Hepatocyte (in vitro differentiated cells): ENCODE results near the gene UFL1. TPM values are rescaled to one million over a fixed set of nuclear protein-coding genes. Genes with fewer than 3 reads are reported as not detected.

Source experiments
- DNase-seq: peaks from one replicate; pipeline ENCODE4 v3.0.0-alpha.2; 2016; ENCODE audit warnings: low spot score
- H2AFZ ChIP-seq: fragments of 200-600 bp; sonication (generic); 2 replicates; pipeline ENCODE4 v1.6.0; 2016; ENCODE audit warnings: antibody characterized with exemption, mild to moderate bottlenecking
- H3K27ac ChIP-seq: fragments of 200-600 bp; sonication (generic); 2 replicates; pipeline ENCODE4 v1.5.1; 2016; ENCODE audit warnings: mild to moderate bottlenecking
- H3K27me3 ChIP-seq: fragments of 200-600 bp; sonication (generic); 2 replicates; pipeline ENCODE4 v1.6.1; 2016
- H3K36me3 ChIP-seq: fragments of 200-600 bp; sonication (generic); replicated peaks from 2 replicates; pipeline ENCODE4 v1.5.1; 2016; ENCODE audit warnings: low read depth; ENCODE audit not compliant: insufficient read depth
- H3K4me1 ChIP-seq: fragments of 200-600 bp; sonication (generic); 2 replicates; pipeline ENCODE4 v1.5.1; 2016; ENCODE audit warnings: mild to moderate bottlenecking, moderate library complexity; ENCODE audit not compliant: insufficient read depth
- H3K4me2 ChIP-seq: fragments of 200-600 bp; sonication (generic); 2 replicates; pipeline ENCODE4 v1.6.0; 2016
- H3K4me3 ChIP-seq: fragments of 200-600 bp; sonication (generic); 2 replicates; pipeline ENCODE4 v1.5.1; 2016; ENCODE audit warnings: mild to moderate bottlenecking
- H3K79me2 ChIP-seq: fragments of 200-600 bp; sonication (generic); 2 replicates; pipeline ENCODE4 v1.6.0; 2017; ENCODE audit warnings: mild to moderate bottlenecking
- H3K9me2 ChIP-seq: fragments of 200-600 bp; sonication (generic); replicated peaks from 2 replicates; pipeline ENCODE4 v1.6.0; 2017; ENCODE audit warnings: mild to moderate bottlenecking; ENCODE audit not compliant: insufficient read depth
- H3K9me3 ChIP-seq: fragments of 200-600 bp; sonication (generic); 2 replicates; pipeline ENCODE4 v1.5.1; 2016; ENCODE audit warnings: low read depth, mild to moderate bottlenecking
- H4K20me1 ChIP-seq: fragments of 200-600 bp; sonication (generic); 2 replicates; pipeline ENCODE4 v1.6.0; 2016; ENCODE audit warnings: mild to moderate bottlenecking; ENCODE audit not compliant: insufficient read depth, poor library complexity, severe bottlenecking
- CTCF ChIP-seq: fragments of 200-600 bp; sonication (generic); IDR thresholded peaks from 2 replicates; pipeline ENCODE4 v1.5.1; 2016; ENCODE audit warnings: antibody characterized with exemption, mild to moderate bottlenecking; ENCODE audit not compliant: poor library complexity
- EZH2 ChIP-seq: fragments of 200-600 bp; sonication (generic); IDR thresholded peaks from 2 replicates; pipeline ENCODE4 v1.6.1; 2016; ENCODE audit warnings: antibody characterized with exemption, mild to moderate bottlenecking, borderline replicate concordance
- EZH2phosphoT487 ChIP-seq: fragments of 200-600 bp; sonication (generic); IDR thresholded peaks from one replicate; pipeline ENCODE4 v1.6.1; 2018; ENCODE audit warnings: antibody characterized with exemption, mild to moderate bottlenecking, low read depth, moderate library complexity; ENCODE audit not compliant: unreplicated experiment, severe bottlenecking
- WGBS: methylation state at CpG from one replicate; pipeline ENCODE4 v1.1.6; 2016; ENCODE audit warnings: low lambda C conversion rate; ENCODE audit errors: missing lambda C conversion rate; 5-methylcytosine and 5-hydroxymethylcytosine counted together
- polyA plus RNA-seq: library from polyadenylated mRNA; unstranded; fragments of >200 nt; fragmentation: Nextera tagmentation; extraction: Ambion mirVana; gene quantifications from 2 replicates; pipeline ENCODE4 v1.2.1, GENCODE V29; 2016
- total RNA-seq: library from RNA; depleted of rRNA; stranded (reverse); fragments of >200 nt; gene quantifications from 2 replicates; pipeline ENCODE4 v1.2.3, GENCODE V29; 2014

The UFL1 gene
- total and polyA plus RNA-seq, 2 experiments from 2014 or later = 18.8 to 42.4 TPM

- Histone ChIP-seq H3K9me3 (no peaks in the 10 kb centered on the region), H3K27ac (no peak overlapping the region), H2AFZ (no peak overlapping the region), H3K4me2 (no peak overlapping the region), H3K4me3 (no peak overlapping the region), H3K79me2 (no peaks in the 10 kb centered on the region), H3K27me3 (no peaks in the 10 kb centered on the region), H3K4me1 (no peaks in the 10 kb centered on the region), H3K36me3 (no peaks in the 10 kb centered on the region), H3K9me2 (no peaks in the 10 kb centered on the region), H4K20me1 (no peaks in the 10 kb centered on the region)
- 89% methylated on average over 3 of the region's 3 CpGs for WGBS
- no peak for DNase-seq
- TF ChIP-seq CTCF (no peak), EZH2phosphoT487 (no peak), EZH2 (no peak)
These were observed 53.8 kb downstream of the UFL1 start for GRCh38 chr6:96575359-96575758.

- Histone ChIP-seq H3K27ac (no peak overlapping the region), H3K4me1 (no peaks in the 10 kb centered on the region), H3K79me2 (no peaks in the 10 kb centered on the region), H3K36me3 (no peaks in the 10 kb centered on the region), H4K20me1 (no peaks in the 10 kb centered on the region), H3K9me3 (no peaks in the 10 kb centered on the region), H3K27me3 (no peaks in the 10 kb centered on the region), H2AFZ (no peak overlapping the region), H3K4me2 (no peak overlapping the region), H3K4me3 (no peak overlapping the region), H3K9me2 (no peaks in the 10 kb centered on the region)
- 34% methylated on average over 4 of the region's 4 CpGs for WGBS
- DNase-seq = no peak
- TF ChIP-seq EZH2 (no peak), EZH2phosphoT487 (no peak), CTCF (no peak)
These were observed 54.6 kb downstream of the UFL1 start for GRCh38 chr6:96576221-96576620.

GRCh38 chr6:96582021-96582420 lies 60.4 kb downstream of the UFL1 start:
- TF ChIP-seq EZH2 = no peak
- no peak for TF ChIP-seq EZH2phosphoT487
- no peak for TF ChIP-seq CTCF
- Histone ChIP-seq H2AFZ (no peak overlapping the region), H3K9me2 (no peaks in the 10 kb centered on the region), H4K20me1 (no peaks in the 10 kb centered on the region), H3K4me1 (no peaks in the 10 kb centered on the region), H3K27me3 (no peaks in the 10 kb centered on the region), H3K9me3 (no peaks in the 10 kb centered on the region), H3K36me3 (no peaks in the 10 kb centered on the region), H3K4me2 (no peak overlapping the region), H3K79me2 (no peaks in the 10 kb centered on the region), H3K27ac (no peak overlapping the region), H3K4me3 (no peak overlapping the region)
- no peak for DNase-seq
- 81% methylated on average over 2 of the region's 2 CpGs for WGBS

- WGBS = 85% methylated on average over 1 of the region's 1 CpG
- no peaks in the 10 kb centered on the region for H3K9me3 ChIP-seq
- H2AFZ ChIP-seq = no peak overlapping the region
- no peak overlapping the region for H3K27ac ChIP-seq
- no peaks in the 10 kb centered on the region for H3K79me2 ChIP-seq
- TF ChIP-seq EZH2 = no peak
- TF ChIP-seq EZH2phosphoT487 = no peak
- no peak for TF ChIP-seq CTCF
- no peak for DNase-seq
- H3K4me2 ChIP-seq = no peak overlapping the region
- H3K4me1 ChIP-seq = no peaks in the 10 kb centered on the region
- H3K27me3 ChIP-seq = no peaks in the 10 kb centered on the region
- no peaks in the 10 kb centered on the region for H3K36me3 ChIP-seq
- no peaks in the 10 kb centered on the region for H4K20me1 ChIP-seq
- H3K9me2 ChIP-seq = no peaks in the 10 kb centered on the region
- H3K4me3 ChIP-seq = no peak overlapping the region
These were observed 60.8 kb downstream of the UFL1 start for GRCh38 chr6:96582436-96582835.
